Osteoblast (primary cell): Measurements from ENCODE around the gene RAI1. TPM values are rescaled to one million over a fixed set of nuclear protein-coding genes. Genes with fewer than 3 reads are reported as not detected.

ENCODE experiments used
- DNase-seq: peaks from one replicate; pipeline ENCODE4 v3.0.0; 2011; ENCODE audit warnings: low spot score, mixed read lengths; ENCODE audit not compliant: insufficient read length; ENCODE audit errors: missing footprints
- H2AFZ ChIP-seq: 2 replicates; pipeline ENCODE4 v1.6.0; 2011; ENCODE audit warnings: mild to moderate bottlenecking, low read length
- H3K27ac ChIP-seq: 2 replicates; pipeline ENCODE4 v1.5.1; 2011; ENCODE audit warnings: mild to moderate bottlenecking, low read depth, low read length, moderate library complexity
- H3K27me3 ChIP-seq: 2 replicates; pipeline ENCODE4 v1.6.0; 2012; ENCODE audit warnings: mild to moderate bottlenecking, control low read depth, inconsistent platforms, low read length, moderate library complexity; ENCODE audit not compliant: insufficient read depth
- H3K36me3 ChIP-seq: 2 replicates; pipeline ENCODE4 v1.5.1; 2011; ENCODE audit warnings: mild to moderate bottlenecking, low read length, control low read depth, moderate library complexity; ENCODE audit not compliant: insufficient read depth
- H3K4me1 ChIP-seq: 2 replicates; pipeline ENCODE4 v1.5.1; 2011; ENCODE audit warnings: mild to moderate bottlenecking, low read length, control low read depth, moderate library complexity; ENCODE audit not compliant: insufficient read depth
- H3K4me2 ChIP-seq: 2 replicates; pipeline ENCODE4 v1.6.0; 2011; ENCODE audit warnings: mild to moderate bottlenecking, low read length; ENCODE audit not compliant: insufficient read depth
- H3K4me3 ChIP-seq: fragments of 200-600 bp; sonication (generic); 3 replicates; pipeline ENCODE4 v1.5.1; 2012; ENCODE audit warnings: mild to moderate bottlenecking, low read length, inconsistent platforms; ENCODE audit not compliant: insufficient read depth
- H3K79me2 ChIP-seq: 2 replicates; pipeline ENCODE4 v1.6.0; 2012; ENCODE audit warnings: mild to moderate bottlenecking, low read length, control low read depth, inconsistent platforms; ENCODE audit not compliant: insufficient read depth
- H3K9me3 ChIP-seq: 2 replicates; pipeline ENCODE4 v1.5.1; 2011; ENCODE audit warnings: low read depth, low read length, control low read depth
- H4K20me1 ChIP-seq: 2 replicates; pipeline ENCODE4 v1.6.0; 2012; ENCODE audit warnings: mild to moderate bottlenecking, low read length, control low read depth; ENCODE audit not compliant: insufficient read depth
- total RNA-seq: library from RNA; depleted of rRNA; stranded (reverse); fragments of >200 nt; gene quantifications from 2 replicates; pipeline ENCODE4 v1.2.3, GENCODE V29; 2012
- TF ChIP-seq, protein P1 (sequence below): IDR thresholded peaks from 2 replicates; pipeline ENCODE4 v1.5.1; 2011; ENCODE audit warnings: mild to moderate bottlenecking, low read depth, low read length, moderate library complexity; ENCODE audit errors: extremely low read depth

RAI1 gene
- total RNA-seq, 1 donor, result 15.6 TPM

DNA sequence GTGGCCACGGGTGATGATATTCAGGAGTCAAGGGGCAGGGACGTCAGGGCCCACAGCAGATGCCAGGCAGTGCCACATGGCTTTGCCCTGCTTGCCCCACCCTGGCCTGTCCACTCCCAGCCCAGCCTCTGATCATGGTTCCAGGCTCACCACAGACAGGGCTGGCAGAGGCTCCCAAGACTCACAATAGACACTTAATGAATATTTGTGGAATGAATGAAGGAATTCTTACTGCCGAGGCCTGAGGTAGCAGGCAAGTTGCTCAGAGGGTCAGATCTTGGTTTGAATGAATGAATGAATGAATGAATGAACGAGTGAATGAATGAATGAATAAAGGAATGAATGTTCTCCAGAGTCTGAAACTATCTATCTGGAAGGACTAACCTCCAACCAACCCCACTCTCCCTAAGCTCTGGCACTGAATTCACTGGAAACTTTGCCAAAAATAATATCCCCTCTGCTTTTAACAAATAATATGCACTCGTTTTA is 60.9 kb downstream of the RAI1 start:
- TF ChIP-seq, protein P1, sequence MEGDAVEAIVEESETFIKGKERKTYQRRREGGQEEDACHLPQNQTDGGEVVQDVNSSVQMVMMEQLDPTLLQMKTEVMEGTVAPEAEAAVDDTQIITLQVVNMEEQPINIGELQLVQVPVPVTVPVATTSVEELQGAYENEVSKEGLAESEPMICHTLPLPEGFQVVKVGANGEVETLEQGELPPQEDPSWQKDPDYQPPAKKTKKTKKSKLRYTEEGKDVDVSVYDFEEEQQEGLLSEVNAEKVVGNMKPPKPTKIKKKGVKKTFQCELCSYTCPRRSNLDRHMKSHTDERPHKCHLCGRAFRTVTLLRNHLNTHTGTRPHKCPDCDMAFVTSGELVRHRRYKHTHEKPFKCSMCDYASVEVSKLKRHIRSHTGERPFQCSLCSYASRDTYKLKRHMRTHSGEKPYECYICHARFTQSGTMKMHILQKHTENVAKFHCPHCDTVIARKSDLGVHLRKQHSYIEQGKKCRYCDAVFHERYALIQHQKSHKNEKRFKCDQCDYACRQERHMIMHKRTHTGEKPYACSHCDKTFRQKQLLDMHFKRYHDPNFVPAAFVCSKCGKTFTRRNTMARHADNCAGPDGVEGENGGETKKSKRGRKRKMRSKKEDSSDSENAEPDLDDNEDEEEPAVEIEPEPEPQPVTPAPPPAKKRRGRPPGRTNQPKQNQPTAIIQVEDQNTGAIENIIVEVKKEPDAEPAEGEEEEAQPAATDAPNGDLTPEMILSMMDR, result no peak
- H3K27me3 ChIP-seq, result no peaks in the 10 kb centered on the region
- no peaks in the 10 kb centered on the region for H3K9me3 ChIP-seq
- DNase-seq, result peak; percentile 90
- peak overlapping the region; percentile 26 for H3K4me2 ChIP-seq
- no peaks in the 10 kb centered on the region for H3K36me3 ChIP-seq
- peaks cover 55% of the 10 kb centered on the region for H4K20me1 ChIP-seq
- H3K4me1 ChIP-seq, result peaks cover 47% of the 10 kb centered on the region
- peaks cover 82% of the 10 kb centered on the region for H3K79me2 ChIP-seq
- no peak overlapping the region for H2AFZ ChIP-seq
- no peak overlapping the region for H3K4me3 ChIP-seq
- H3K27ac ChIP-seq, result peak overlapping the region; percentile 24

DNA sequence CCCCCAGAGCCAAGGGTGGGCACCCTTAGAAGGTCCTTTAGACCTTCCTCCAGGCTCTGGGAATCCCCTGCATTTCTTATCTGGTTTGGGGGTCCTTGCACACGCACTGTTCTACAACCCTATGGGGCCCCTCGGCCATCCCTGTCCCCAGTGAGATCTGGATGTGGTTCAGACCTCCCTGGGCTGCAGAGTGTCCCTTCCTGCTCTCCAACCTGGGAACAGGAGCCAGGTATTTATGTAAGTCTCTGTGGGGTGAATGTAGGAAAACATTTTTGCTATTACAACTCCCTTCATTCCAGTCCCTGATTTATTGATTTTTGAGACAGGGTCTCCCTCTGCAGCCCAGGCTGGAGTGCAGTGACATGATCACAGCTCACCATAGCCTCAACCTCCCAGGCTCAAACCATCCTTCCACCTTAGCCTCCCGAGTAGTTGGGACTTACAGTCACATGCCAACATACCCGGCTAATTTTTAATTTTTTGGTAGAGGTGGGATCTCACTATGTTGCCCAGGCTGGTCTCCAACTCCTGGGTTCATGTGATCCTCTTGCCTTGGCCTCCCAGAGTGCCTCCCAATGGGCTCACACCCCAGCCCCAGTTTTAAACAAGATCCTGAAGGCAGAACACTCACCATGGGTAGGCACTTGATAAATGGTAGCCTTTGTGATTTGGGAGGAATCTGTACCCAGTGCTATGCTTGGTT is 61.6 kb downstream of the RAI1 start:
- Histone ChIP-seq H3K4me2 (no peak overlapping the region), H3K79me2 (peaks cover 82% of the 10 kb centered on the region), H3K4me1 (peaks cover 51% of the 10 kb centered on the region), H3K36me3 (no peaks in the 10 kb centered on the region), H3K27me3 (no peaks in the 10 kb centered on the region), H3K27ac (no peak overlapping the region), H3K4me3 (no peak overlapping the region), H3K9me3 (no peaks in the 10 kb centered on the region), H2AFZ (no peak overlapping the region), H4K20me1 (peaks cover 55% of the 10 kb centered on the region)
- TF ChIP-seq, protein P1, result no peak
- no peak for DNase-seq

DNA sequence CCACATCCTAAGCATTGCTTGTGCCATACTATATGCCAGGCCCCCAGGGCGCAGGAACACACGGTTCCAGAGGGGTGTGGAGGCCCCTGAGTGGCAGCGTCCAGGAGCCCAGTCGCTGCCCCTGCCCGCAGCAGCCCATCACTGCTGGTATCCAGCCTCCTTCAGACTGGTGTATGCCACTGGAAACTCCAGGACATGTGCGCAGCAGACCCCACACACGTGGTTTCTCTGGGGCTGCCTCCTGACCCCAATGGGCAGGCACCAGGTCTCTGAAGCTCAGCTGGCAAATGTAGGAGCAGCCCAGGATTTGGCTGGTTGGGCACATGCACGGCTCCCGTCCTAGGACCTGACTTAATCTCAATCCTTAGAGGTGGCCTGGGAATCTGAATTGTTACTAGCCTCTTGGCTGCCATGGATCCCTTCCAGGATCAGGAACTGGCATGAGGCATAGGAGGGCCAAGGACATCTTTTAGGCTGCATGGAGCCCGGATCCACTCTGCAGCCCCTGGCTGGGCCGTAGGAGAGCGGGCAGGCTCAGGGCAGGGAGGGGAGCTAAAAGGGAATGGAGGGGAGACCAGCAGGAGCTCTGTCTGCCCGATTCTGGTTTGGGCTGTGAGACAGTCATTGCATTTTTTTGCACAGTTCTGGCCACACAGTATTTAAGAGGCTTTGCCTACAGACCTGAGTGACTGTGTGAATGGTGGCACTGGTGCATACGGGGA is 62.3 kb downstream of the RAI1 start:
- H3K36me3 ChIP-seq, result no peaks in the 10 kb centered on the region
- DNase-seq, result peak; percentile 79
- no peak overlapping the region for H3K4me3 ChIP-seq
- no peaks in the 10 kb centered on the region for H3K9me3 ChIP-seq
- H4K20me1 ChIP-seq, result peaks cover 56% of the 10 kb centered on the region
- H3K4me2 ChIP-seq, result no peak overlapping the region
- peaks cover 48% of the 10 kb centered on the region for H3K4me1 ChIP-seq
- no peaks in the 10 kb centered on the region for H3K27me3 ChIP-seq
- TF ChIP-seq, protein P1, result no peak
- H2AFZ ChIP-seq, result no peak overlapping the region
- no peak overlapping the region for H3K27ac ChIP-seq
- peaks cover 83% of the 10 kb centered on the region for H3K79me2 ChIP-seq

DNA sequence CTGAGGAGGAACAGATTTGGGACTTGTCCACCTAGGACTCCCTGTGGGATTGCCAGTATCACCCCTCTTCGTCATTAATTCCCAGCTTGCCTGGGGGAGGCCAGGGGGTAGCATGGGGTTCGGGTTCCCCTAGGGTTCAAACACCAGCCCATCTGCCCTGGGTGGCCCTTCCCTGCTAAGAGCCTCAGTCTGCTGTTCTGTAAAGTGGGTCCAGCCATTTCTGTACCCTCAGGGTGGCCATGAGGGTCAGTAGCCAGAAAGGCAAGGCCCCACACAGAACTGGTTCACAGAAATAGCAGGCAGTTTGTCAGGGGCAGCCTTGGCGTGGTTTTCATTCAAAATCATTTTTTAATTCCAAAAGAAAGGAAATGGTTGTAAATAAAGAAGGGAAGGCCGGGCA is 62.9 kb downstream of the RAI1 start:
- Histone ChIP-seq H3K4me2 (no peak overlapping the region), H3K9me3 (no peaks in the 10 kb centered on the region), H3K4me1 (peaks cover 42% of the 10 kb centered on the region), H3K36me3 (no peaks in the 10 kb centered on the region), H3K79me2 (peaks cover 83% of the 10 kb centered on the region), H4K20me1 (peaks cover 54% of the 10 kb centered on the region), H3K4me3 (no peak overlapping the region), H2AFZ (no peak overlapping the region), H3K27me3 (no peaks in the 10 kb centered on the region), H3K27ac (no peak overlapping the region)
- no peak for DNase-seq
- TF ChIP-seq, protein P1, result no peak
